Neural crest cell (in vitro differentiated cells): ENCODE measurements around the gene RPS15. TPM values are rescaled to one million over a fixed set of nuclear protein-coding genes. Genes with fewer than 3 reads are reported as not detected.

Experiments
- DNase-seq: peaks from one replicate; pipeline ENCODE4 v3.0.0; 2021; ENCODE audit warnings: low read depth, mixed read lengths, low spot score
- H3K27ac Mint-ChIP-seq: one replicate; pipeline ENCODE4 v1.8.0; 2021; ENCODE audit warnings: mild to moderate bottlenecking, mixed read lengths; ENCODE audit not compliant: unreplicated experiment
- H3K27me3 Mint-ChIP-seq: 2 replicates; pipeline ENCODE4 v1.8.0; 2021; ENCODE audit warnings: low read depth, mild to moderate bottlenecking, mixed read lengths
- H3K36me3 Mint-ChIP-seq: 2 replicates; pipeline ENCODE4 v1.8.0; 2021; ENCODE audit warnings: low read depth, mild to moderate bottlenecking, mixed read lengths
- H3K4me1 Mint-ChIP-seq: 2 replicates; pipeline ENCODE4 v1.8.0; 2021; ENCODE audit warnings: mixed read lengths
- H3K4me3 Mint-ChIP-seq: one replicate; pipeline ENCODE4 v1.8.0; 2021; ENCODE audit warnings: mild to moderate bottlenecking, mixed read lengths
- H3K9me3 Mint-ChIP-seq: 2 replicates; pipeline ENCODE4 v1.8.0; 2021; ENCODE audit warnings: mixed read lengths
- total RNA-seq: library from RNA; stranded (reverse); gene quantifications from 2 replicates; pipeline ENCODE4 v1.2.1, GENCODE V29; 2021
- TF ChIP-seq, protein P1 (sequence below): fragments of 200-600 bp; sonication (generic); conservative IDR thresholded peaks from 2 replicates; pipeline ENCODE4 v1.5.0; 2021; ENCODE audit warnings: antibody characterized with exemption, mild to moderate bottlenecking

RPS15 gene
- total RNA-seq, 1 donor from 2014 or later: 1,580 TPM

DNA sequence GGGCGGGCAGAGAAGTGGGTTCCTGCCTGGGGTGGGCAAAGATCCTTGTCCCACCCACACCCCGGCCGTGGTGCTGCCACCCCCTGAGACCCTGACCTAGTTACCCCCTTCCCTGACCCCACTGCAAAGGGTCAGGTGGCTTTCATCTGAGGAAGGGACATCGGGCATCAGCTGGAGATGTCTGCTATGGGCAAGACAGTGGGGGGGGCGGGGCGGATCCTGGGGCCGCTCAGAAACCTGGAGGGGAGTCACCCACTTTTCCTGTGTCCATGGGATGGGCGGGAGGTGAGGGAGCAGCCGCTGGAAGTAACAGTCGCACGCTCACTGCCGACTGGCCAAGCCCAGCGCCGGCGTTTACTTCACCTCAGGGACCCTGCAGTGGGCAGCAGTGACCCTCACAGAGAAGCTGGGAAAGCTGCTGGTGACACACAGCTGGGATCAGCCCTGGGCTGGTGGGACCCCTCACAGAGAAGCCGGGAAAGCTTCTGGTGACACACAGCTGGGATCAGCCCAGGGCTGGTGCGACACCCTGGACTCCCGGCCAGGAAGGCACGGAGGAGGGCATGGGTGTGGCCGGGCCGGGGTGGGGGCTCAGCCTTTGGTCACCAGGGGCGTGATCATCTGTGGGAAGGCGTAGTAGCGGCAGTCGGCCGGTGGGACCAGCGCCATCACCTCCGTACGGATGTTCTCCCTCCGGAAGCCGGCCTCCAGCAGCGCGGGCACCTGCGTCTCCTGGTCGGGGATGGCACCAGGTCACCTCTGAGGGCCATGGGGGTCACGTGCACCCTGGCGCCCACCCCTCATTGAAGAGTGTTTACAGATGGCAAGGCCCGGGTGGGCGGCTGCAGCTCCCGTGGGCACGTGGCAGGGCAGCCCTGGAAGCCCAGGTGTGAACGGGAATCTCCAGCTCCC is 41.2 kb upstream of the RPS15 start:
- no peaks in the 10 kb centered on the region for H3K27me3 Mint-ChIP-seq
- no peaks in the 10 kb centered on the region for H3K36me3 Mint-ChIP-seq
- no peak for DNase-seq
- no peaks in the 10 kb centered on the region for H3K4me1 Mint-ChIP-seq
- TF ChIP-seq, protein P1, sequence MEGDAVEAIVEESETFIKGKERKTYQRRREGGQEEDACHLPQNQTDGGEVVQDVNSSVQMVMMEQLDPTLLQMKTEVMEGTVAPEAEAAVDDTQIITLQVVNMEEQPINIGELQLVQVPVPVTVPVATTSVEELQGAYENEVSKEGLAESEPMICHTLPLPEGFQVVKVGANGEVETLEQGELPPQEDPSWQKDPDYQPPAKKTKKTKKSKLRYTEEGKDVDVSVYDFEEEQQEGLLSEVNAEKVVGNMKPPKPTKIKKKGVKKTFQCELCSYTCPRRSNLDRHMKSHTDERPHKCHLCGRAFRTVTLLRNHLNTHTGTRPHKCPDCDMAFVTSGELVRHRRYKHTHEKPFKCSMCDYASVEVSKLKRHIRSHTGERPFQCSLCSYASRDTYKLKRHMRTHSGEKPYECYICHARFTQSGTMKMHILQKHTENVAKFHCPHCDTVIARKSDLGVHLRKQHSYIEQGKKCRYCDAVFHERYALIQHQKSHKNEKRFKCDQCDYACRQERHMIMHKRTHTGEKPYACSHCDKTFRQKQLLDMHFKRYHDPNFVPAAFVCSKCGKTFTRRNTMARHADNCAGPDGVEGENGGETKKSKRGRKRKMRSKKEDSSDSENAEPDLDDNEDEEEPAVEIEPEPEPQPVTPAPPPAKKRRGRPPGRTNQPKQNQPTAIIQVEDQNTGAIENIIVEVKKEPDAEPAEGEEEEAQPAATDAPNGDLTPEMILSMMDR: no peak
- no peak overlapping the region for H3K27ac Mint-ChIP-seq
- H3K9me3 Mint-ChIP-seq: no peaks in the 10 kb centered on the region
- no peak overlapping the region for H3K4me3 Mint-ChIP-seq

GRCh38 chr19:1397838-1398237 is 40.4 kb upstream of the RPS15 start:
- H3K4me1 Mint-ChIP-seq: no peaks in the 10 kb centered on the region
- no peaks in the 10 kb centered on the region for H3K27me3 Mint-ChIP-seq
- H3K36me3 Mint-ChIP-seq: no peaks in the 10 kb centered on the region
- H3K9me3 Mint-ChIP-seq: no peaks in the 10 kb centered on the region
- H3K4me3 Mint-ChIP-seq: peak overlapping the region; percentile 51
- no peak overlapping the region for H3K27ac Mint-ChIP-seq
- no peak for DNase-seq
- TF ChIP-seq, protein P1: no peak

GRCh38 chr19:1399079-1399478 is 39.1 kb upstream of the RPS15 start:
- Mint-ChIP-seq H3K27me3 (no peaks in the 10 kb centered on the region), H3K4me3 (peak overlapping the region; percentile 49), H3K36me3 (no peaks in the 10 kb centered on the region), H3K27ac (no peak overlapping the region), H3K4me1 (no peaks in the 10 kb centered on the region), H3K9me3 (no peaks in the 10 kb centered on the region)
- TF ChIP-seq, protein P1: no peak
- no peak for DNase-seq

- Mint-ChIP-seq H3K27me3 (no peaks in the 10 kb centered on the region), H3K36me3 (no peaks in the 10 kb centered on the region), H3K9me3 (no peaks in the 10 kb centered on the region), H3K4me3 (no peak overlapping the region), H3K4me1 (no peaks in the 10 kb centered on the region), H3K27ac (no peak overlapping the region)
- TF ChIP-seq, protein P1: no peak
- DNase-seq: no peak
Observed at GRCh38 chr19:1399745-1400144, 38.5 kb upstream of the RPS15 start.

- DNase-seq: no peak
- Mint-ChIP-seq H3K27me3 (no peaks in the 10 kb centered on the region), H3K4me1 (no peaks in the 10 kb centered on the region), H3K27ac (no peak overlapping the region), H3K4me3 (peak overlapping the region; percentile 70), H3K9me3 (no peaks in the 10 kb centered on the region), H3K36me3 (no peaks in the 10 kb centered on the region)
- TF ChIP-seq, protein P1: no peak
Observed at GRCh38 chr19:1400281-1401137, 37.7 kb upstream of the RPS15 start.
